Motor neuron (in vitro differentiated cells): ENCODE results near the gene C1orf21. TPM values are rescaled to one million over a fixed set of nuclear protein-coding genes. Genes with fewer than 3 reads are reported as not detected.
"Not testable (repeated sequence)": the region's sequence is repeated elsewhere in the genome, so short reads cannot be mapped to it uniquely, and the experiment has no call there.

Source experiments
- ATAC-seq, 8 experiments: fragments of 200-7000 bp; cut with Tn5 transposase; replicated peaks in 6 of 8; 2 replicates each; pipeline ENCODE4 v1.8.0; 2021; ENCODE audit warnings: mild to moderate bottlenecking in 8 of 8, moderate library complexity in 8 of 8
- H3K27ac ChIP-seq, 2 donors: fragments of 250-450 bp; sonication (Bioruptor Pico); 2 replicates each; pipeline ENCODE4 v1.9.0; 2021; ENCODE audit warnings: antibody characterized with exemption in 2 of 2, mild to moderate bottlenecking in 2 of 2, moderate library complexity in 1 of 2
- H3K4me1 ChIP-seq, 2 donors: fragments of 250-450 bp; sonication (Bioruptor Pico); replicated peaks in 1 of 2; 2 replicates each; pipeline ENCODE4 v1.6.1; 2021; ENCODE audit warnings: antibody characterized with exemption in 2 of 2, mild to moderate bottlenecking in 2 of 2, moderate library complexity in 1 of 2
- H3K4me3 ChIP-seq, 5 donors: fragments of 250-450 bp; sonication (Bioruptor Pico); 2 replicates each; pipeline ENCODE4 v1.9.0; 2021; ENCODE audit warnings: antibody characterized with exemption in 5 of 5, mild to moderate bottlenecking in 5 of 5, moderate library complexity in 4 of 5
- WGBS, 10 experiments: fragments of 450-650 bp; shearing (Covaris generic); methylation state at CpG; one replicate each; pipeline ENCODE4 v1.0.0; 2022; 5-methylcytosine and 5-hydroxymethylcytosine counted together
- in situ Hi-C, 9 experiments: fragments of 400-800 bp; cut with MboI; loops; one replicate each; pipeline ENCODE4 v1.15.0; 2021; ENCODE audit warnings: low sequenced_read_pairs in 9 of 9, low pct_unique_long_range_greater_than_20kb in 2 of 9; ENCODE audit not compliant: unreplicated experiment in 9 of 9
- total RNA-seq, 8 experiments: library from RNA; unstranded; fragments of 300-600 nt; gene quantifications; 2 replicates each; pipeline versions ENCODE4 v1.2.3 to v1.2.4, GENCODE V29; 2022

Gene C1orf21
- total RNA-seq, 8 experiments from 2014 or later: 0.49 to 43.9 (median 17.9) TPM

DNA sequence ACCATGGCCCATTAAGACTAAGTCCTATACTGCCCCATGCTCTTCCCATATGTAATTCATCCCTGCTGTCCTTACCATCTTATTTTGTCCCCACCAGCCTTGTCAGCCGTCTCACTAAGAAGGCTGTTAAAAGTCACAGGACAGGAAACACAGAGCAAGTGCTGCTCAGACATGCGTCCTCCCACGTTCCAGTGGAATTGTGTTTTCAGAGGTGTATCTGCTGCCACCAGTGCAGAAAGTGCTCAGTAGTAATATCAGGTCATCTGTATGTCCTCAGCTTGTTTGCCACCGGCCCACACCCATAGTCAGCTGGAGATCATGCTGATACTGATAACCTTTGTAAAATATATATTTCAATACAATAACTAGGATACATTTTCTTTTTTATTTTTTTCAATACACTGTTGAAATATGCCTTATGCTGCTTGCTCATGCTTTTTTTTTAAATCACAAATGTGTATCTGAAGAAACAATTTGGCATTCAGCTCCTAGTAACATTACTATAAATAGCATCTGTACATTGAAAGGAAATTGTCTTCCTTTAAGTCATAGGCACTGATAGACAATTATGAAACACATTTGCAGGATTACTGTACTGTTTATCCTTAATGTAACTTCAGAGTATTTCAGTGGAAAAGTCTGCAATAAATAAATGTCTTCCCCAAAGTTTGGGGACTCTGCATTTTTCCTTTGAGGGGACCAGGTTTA, 211.0 kb downstream of the C1orf21 start:
- 57 to 100% (median 76%) methylated on average over 1 to 4 of the region's 4 CpGs; no CpG with 5 or more reads in 4 of the 10 experiments for WGBS, 10 experiments
- in situ Hi-C loops: no loop called here
- peak in 1 of 8 experiments; percentile 50 for ATAC-seq
- H3K4me1 ChIP-seq: no peaks in the 10 kb centered on the region
- H3K27ac ChIP-seq: no peak overlapping the region
- no peak overlapping the region for H3K4me3 ChIP-seq

DNA sequence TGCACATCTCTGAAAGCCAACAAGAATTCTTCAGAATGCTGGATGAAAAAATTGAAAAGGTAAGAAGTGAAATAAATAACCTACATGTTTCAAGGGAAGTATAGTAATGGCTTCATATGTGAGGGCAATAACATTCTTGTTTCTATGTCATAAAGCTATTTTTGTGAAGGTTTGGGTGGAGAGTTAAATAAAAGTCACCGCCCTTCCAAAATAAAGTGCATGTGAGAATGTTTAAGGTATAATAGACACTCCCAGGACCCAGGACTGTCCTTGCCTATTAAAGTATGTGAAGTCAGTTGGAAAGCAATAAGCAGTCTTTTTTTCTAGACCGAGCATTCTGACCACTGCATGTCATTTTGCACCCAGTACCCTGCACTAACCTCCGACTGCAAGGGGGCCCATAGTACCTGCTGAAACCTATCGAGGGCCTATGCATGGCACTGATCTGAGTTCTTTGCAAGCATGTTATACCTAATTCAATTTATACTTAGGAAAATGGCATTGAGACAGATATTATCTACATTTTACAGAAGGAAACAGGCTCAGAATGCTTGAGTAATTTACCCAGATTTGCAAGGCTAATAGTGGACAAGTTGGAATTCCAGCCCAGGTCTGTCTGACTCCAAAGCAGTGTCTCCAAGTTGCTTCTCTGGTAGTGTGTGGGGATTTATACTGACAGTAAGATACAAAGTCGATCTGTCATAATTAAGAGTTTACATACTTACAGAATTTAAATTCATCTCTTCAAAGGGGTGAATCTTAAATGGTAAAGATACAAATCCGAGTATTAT, 211.8 kb downstream of the C1orf21 start:
- Histone ChIP-seq H3K4me3 (no peak overlapping the region), H3K4me1 (no peaks in the 10 kb centered on the region), H3K27ac (no peak overlapping the region)
- in situ Hi-C loops: no loop called here
- ATAC-seq: peak in 3 of 8 experiments; percentile 63 to 75 (median 74)
- 33 to 97% (median 92%) methylated on average over 3 to 6 of the region's 6 CpGs for WGBS, 10 experiments

DNA sequence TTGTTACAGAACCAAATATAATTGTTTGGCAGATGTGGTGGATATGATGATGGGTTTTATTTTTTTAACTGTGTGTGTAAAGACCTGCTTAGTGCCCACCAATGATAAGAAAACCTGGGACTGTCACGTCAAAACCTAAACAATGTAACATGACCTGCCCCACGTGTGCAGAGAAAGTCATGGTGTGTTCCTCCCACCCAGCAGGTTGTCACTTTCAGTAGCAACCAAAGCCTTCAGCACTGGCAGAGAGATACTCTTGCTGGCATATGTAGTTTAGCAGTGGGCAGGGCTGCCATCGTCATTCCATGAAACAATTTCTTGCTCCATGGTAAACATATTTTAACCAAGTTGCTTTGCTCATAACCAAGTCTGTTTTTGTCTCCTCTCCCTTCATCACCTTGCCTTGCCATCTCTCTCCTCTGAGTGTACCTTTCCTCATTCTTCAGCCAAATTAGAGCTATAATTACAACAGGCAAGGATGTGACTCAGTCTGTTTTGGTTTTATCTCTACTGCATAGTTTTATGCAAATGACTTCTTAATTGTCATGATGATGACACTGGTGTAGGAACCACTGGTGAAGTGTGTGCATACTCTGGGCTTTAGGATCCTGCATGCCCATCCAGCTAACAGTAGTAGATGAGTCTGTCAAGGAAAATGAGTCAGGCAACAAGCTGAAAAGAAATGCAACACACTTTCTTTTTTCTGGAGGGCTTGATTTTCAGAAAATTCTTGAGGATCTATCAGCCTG, 217.5 kb downstream of the C1orf21 start:
- Histone ChIP-seq H3K4me1 (no peaks in the 10 kb centered on the region), H3K27ac (no peak overlapping the region), H3K4me3 (no peak overlapping the region)
- peak in 1 of 8 experiments; percentile 40 for ATAC-seq
- WGBS, 10 experiments: 50 to 100% (median 84%) methylated on average over 1 to 3 of the region's 3 CpGs
- in situ Hi-C loops: no loop called here

DNA sequence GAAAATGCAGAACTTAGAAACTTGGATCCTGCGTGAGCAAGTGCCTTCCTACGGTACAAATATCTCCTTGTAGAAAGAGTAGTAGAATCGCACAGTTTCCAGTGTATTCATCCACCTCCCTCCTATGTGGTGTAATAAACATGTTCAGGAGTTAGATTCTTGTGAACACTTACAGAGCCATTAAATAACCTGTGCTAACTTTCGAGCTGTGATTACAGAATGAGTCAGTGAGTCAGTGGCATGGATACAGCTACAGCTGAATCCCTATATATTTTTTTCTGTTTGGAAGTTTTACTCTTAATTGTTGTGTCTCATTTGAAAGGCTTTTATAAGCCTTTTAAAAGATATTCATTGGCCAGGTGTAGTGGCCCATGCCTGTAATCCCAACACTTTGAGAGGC, 219.1 kb downstream of the C1orf21 start:
- Histone ChIP-seq H3K27ac (no peak overlapping the region), H3K4me1 (peaks cover under 1 to 3% of the 10 kb centered on the region in 2 donors), H3K4me3 (no peak overlapping the region)
- no peak for ATAC-seq
- WGBS, 10 experiments: 71 to 100% (median 91%) methylated on average over 1 to 4 of the region's 4 CpGs
- in situ Hi-C loops: no loop called here

DNA sequence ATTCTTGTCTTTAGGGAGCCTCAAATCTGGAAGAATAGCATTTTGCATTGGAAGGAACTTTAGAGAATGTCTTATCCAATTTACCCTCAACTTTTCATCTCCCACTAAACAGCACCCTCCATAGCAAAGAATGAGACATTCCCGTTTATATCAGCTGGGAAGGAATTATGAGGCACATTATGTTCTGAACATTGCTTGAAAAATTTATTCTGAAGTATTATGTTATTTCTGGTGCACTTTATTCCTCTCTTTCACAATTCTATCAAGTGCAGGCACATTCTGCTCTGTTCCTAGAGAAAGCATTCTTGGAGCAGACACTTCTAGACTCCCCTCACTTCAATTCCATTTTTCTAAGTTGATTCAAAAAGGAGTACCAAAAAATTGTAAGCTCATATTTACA, 220.0 kb downstream of the C1orf21 start:
- in situ Hi-C loops: no loop called here
- WGBS, 10 experiments: 0 to 100% (median 71%) methylated on average over 1 of the region's 1 CpG; no CpG with 5 or more reads in 1 of the 10 experiments
- Histone ChIP-seq H3K4me3 (no peak overlapping the region), H3K4me1 (peaks cover 5 to 11% of the 10 kb centered on the region in 2 donors), H3K27ac (no peak overlapping the region)
- ATAC-seq: no peak

DNA sequence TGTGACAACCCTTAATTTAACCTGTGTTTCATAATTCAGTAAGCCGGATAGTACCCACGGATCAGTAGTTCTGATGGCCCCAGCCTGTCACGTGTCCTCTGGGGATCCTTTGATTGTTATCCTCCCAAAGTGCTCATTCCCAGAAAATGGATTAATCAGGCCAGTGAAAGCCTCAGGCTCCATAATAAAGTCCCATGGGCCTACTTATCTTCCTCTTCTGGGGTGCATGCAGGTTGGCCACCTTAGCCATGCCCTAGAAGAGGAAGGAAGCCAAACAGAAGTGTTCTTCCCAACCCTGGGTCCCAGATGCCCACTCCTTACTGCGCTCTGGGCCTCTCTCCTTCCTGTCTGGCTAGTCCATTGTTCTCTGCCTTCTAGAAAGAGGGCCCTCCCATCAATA, 221.8 kb downstream of the C1orf21 start:
- H3K4me1 ChIP-seq: peaks cover 5 to 11% of the 10 kb centered on the region in 2 donors
- H3K4me3 ChIP-seq: no peak overlapping the region
- H3K27ac ChIP-seq: no peak overlapping the region
- in situ Hi-C loops: no loop called here
- WGBS, 10 experiments: 60 to 100% (median 92%) methylated on average over 1 to 4 of the region's 4 CpGs; no CpG with 5 or more reads in 2 of the 10 experiments
- no peak for ATAC-seq

DNA sequence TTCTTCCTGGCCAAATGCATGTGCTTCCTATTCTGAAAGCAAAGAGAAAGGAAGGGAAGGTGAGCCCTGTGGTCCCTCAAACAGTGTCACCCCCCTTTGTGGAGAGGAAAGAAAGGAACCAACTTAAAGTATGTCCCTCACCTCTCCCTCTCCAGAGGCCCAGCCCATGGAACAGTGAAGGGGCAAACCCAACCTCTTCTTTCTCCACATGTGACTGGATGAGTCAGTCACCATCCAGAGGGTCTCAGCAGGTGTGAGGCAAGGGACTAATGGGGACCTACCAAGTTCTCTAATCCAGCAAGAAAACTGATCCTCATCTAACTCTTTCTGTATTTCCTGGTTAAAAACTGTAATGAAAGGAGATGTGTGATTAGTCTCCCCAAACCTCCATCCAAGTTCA, 222.2 kb downstream of the C1orf21 start:
- in situ Hi-C loops: no loop called here
- ATAC-seq: no peak
- no peak overlapping the region for H3K27ac ChIP-seq
- no peak overlapping the region for H3K4me3 ChIP-seq
- H3K4me1 ChIP-seq: peaks cover 5 to 11% of the 10 kb centered on the region in 2 donors

DNA sequence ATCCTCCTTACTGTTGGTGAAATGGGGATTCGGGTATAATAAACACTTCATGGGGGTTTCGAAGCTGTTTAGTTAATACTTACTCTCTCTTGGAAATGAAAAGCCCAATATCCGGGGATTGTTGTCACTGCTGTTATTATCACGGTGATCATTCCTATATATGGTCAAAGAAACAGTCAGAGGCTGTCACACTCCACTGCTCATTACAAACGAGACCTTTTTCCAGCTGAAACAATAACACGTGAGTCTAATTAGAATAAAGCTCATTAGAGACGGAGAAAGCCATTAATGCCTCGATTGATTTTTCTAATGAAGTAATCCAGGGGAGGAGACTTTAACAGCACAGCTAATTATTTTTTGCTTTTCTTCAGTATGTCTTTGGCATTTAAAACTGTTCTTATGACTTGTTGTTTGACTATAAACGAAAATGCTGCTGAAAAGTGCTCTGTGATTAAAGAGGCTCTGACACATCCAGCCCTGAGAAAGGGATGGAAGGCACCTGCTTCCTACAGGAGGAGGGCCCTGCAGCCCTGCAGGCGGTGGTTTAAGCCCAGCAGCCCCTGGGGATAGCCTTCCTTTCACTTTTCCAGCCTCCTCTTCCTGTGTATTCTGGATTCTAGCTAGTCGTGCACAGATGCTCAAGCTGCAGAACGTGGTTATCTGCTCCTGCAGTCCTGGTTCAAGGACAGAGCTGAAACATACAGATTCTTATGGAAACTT, 224.2 kb downstream of the C1orf21 start:
- 15 to 86% (median 59%) methylated on average over 3 to 12 of the region's 12 CpGs for WGBS, 10 experiments
- Histone ChIP-seq H3K4me1 (peaks cover 5 to 11% of the 10 kb centered on the region in 2 donors), H3K27ac (peak overlapping the region in 1 of 2 donors; percentile 62), H3K4me3 (peak overlapping the region in 1 of 5 donors; percentile 2)
- ATAC-seq: peak in 5 of 8 experiments; percentile 84 to 98 (median 96)
- in situ Hi-C loops: no loop called here

DNA sequence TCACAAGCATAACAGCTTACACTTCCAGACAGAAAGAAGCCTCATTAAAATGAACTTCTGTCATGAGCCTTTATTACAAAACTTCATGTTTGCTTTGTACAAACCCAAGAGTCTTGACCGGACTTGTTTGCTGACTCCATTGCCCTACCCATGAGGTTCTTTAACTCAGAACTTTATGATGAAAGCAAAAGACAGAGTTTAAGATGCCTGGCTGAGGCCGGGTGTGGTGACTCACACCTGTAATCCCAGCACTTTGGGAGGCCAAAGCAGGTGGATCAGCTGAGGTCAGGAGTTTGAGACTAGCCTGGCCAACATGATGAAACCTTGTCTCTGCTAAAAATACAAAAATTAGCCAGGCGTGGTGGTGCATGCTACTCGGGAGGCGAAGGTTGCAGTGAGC, 225.4 kb downstream of the C1orf21 start:
- in situ Hi-C loops, H3K4me3 ChIP-seq, H3K27ac ChIP-seq, ATAC-seq: not testable (repeated sequence)
- peaks cover 5 to 11% of the 10 kb centered on the region in 2 donors for H3K4me1 ChIP-seq
- WGBS, 10 experiments: 83 to 100% (median 95%) methylated on average over 1 to 5 of the region's 5 CpGs; no CpG with 5 or more reads in 2 of the 10 experiments

DNA sequence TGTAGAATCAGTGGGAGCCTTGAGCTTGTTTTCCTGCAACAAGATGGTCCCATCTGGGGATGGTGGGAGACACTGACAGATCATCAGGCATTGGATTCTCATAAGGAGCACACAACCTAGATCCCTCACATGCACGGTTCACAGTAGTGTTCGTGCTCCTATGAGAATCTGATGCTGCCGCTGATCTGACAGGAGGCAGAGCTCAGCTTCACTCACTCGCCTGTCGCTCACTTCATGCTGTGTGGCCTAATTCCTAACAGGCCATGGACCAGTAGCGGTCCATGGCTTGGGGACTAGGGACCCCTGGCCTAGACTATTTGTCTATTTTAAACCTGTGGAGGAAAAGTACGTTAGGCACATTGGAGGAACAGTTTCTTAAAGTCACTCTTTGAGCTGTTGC, 227.8 kb downstream of the C1orf21 start:
- Histone ChIP-seq H3K4me3 (no peak overlapping the region), H3K4me1 (peaks cover 5 to 11% of the 10 kb centered on the region in 2 donors), H3K27ac (no peak overlapping the region)
- in situ Hi-C loops: no loop called here
- ATAC-seq: no peak
- 80 to 100% (median 96%) methylated on average over 1 to 7 of the region's 7 CpGs; no CpG with 5 or more reads in 2 of the 10 experiments for WGBS, 10 experiments

DNA sequence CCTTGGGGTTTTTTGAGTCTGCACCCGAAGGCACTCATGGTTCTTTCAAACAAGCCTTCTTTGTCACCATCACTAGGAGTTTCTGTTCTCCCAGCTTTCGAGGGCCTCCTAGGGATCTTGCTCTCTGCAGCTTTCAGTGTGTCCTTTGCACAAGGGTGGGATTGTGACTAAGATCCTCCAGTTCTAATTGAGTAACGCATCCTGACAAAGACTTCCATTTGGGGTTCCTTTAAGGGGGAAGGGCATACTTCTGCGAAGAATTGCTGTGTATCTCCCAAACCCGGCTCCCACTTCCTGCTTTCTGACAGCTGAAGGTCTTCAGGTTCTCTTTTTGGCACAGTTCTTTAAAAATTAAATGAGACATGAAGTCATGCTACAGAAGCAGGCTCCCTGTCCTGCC, 228.5 kb downstream of the C1orf21 start:
- ATAC-seq: no peak
- Histone ChIP-seq H3K27ac (no peak overlapping the region), H3K4me1 (peaks cover 5 to 11% of the 10 kb centered on the region in 2 donors), H3K4me3 (no peak overlapping the region)
- 87 to 100% (median 95%) methylated on average over 1 to 5 of the region's 5 CpGs; no CpG with 5 or more reads in 1 of the 10 experiments for WGBS, 10 experiments
- in situ Hi-C loops: no loop called here

DNA sequence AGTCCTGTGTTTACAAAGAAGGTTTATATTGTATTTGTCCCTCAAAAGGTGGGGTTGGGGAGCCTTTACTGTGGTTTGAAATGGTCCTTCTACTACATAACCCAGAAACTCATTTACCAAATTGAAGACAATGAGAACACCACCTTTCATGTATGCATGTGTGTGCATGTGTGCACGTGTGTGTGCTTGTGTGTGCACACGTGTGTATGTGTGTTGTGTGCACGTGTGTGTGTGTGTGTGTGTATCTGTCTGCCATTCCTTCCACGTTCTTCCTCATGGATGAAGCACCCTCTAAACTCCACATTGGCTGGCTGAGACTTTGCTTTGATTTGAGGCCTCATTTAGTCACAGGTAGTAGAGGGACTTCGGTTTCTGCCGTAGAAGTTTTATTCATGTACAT, 229.7 kb downstream of the C1orf21 start:
- no peak overlapping the region for H3K4me3 ChIP-seq
- WGBS, 10 experiments: 83 to 100% (median 100%) methylated on average over 1 to 5 of the region's 6 CpGs; no CpG with 5 or more reads in 3 of the 10 experiments
- peaks cover 3 to 4% of the 10 kb centered on the region in 2 donors for H3K4me1 ChIP-seq
- H3K27ac ChIP-seq: no peak overlapping the region
- in situ Hi-C loops: no loop called here
- no peak for ATAC-seq
